T47D (cell line): ENCODE results near the gene FAM3A.
A peak's percentile ranks its signal among the peaks of the same experiment; 100 is the strongest.

Experiments used
- DNase-seq, 2 experiments: peaks; one replicate each; pipeline versions ENCODE4 v3.0.0 to v3.0.0-alpha.2; 2011 to 2012; ENCODE audit warnings: low read depth in 1 of 2, low spot score in 1 of 2
- JUND ChIP-seq: IDR thresholded peaks from 2 replicates; pipeline ENCODE4 v1.6.1; 2012; ENCODE audit warnings: low read depth
- in situ Hi-C: cut with HindIII; loops from 2 replicates; pipeline ENCODE4 v1.10.0; 2016; ENCODE audit warnings: low sequenced_read_pairs, low pct_unique_long_range_greater_than_20kb

The FAM3A gene

DNA sequence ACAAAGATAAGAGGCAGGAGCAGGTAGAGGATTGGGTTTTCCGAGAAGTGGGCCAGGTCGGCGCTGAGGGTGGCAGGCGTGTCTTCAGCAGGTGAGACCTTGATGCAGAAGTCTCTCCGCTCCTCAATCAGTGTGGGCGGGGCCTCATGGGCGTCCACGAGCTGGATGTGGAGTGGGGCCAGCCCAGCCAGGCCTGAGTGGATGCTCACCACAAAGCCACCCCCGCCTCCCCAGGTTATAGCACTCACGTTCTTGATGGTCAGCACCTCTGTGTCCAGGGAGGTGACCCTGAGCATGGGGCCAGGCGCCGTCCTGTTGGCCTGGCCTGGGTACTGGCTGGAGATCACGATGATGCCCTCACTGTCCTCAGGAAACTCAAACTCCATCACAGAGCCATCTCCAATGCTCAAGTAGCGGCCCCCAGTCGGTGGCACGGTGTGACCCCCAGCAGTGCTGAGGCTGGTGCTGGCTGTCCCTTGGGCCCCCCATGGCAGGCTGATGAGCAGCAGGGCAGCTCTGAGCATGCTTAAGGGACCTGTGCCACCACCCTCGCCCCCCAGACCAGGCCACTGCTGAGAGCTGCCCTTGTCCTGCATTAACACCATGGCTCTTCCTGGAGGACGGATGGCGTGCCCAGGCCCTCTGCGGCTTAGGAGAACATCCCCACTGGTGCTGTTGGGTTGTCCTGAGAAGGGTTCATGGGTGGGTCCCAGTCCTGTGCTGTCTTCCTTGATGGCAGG lies 27.5 kb downstream of the FAM3A start:
- no peak for TF ChIP-seq JUND
- DNase-seq = no peak
- in situ Hi-C loops = no loop called here

GRCh38 chrX:154487518-154488290 lies 28.3 kb downstream of the FAM3A start:
- TF ChIP-seq JUND = no peak
- in situ Hi-C loops = no loop called here
- DNase-seq = no peak

DNA sequence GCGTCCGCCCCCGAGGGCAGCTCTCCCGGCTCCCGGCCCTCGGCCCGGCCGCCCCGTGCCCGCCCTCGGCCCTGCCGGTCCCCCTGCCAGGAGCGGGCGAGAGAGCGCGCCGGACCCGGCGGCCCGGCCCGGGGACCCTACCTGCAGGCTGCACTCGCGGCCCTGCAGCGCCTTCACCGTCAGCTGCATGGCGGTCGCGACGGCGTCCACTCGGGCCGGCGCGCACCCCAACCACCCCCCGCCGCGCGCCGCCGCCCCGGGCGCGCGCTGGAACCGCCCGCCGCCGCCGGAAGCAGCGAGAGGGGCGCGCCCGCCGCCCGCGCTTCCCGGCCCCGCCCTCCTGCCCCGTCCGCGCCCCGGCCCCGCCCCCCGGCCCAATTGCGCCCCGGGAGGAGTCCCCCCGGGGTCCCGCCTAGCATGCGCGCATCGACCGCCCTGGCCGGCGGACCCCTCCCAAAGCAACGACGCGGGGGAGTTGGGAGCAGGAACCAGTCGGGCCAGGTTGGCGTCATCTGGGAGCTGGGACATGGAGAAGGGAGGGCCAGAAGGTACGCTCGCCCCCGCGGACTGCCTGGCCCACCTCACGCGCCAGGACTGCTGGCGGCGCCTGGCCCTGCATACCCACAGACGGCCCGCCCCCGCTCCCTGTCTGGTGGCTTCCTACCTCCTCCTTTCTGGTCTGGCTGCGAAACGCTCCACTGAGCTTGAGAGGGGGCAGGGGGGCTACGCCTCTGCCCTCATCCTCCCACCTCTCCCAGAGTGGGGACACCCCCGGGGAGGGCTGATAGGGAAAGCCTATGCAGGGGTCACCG lies 29.4 kb downstream of the FAM3A start, which contains the start of gene UBL4A:
Gene UBL4A, minus strand, starts transcription at position 220 of the 812 bp plus-strand sequence. Its CDS starts 31 bp downstream, at position 189.
- in situ Hi-C loops = no loop called here
- peak; percentile 33 to 88 for DNase-seq
- no peak for TF ChIP-seq JUND

GRCh38 chrX:154486052-154486395 lies 30.0 kb downstream of the FAM3A start:
- no peak for TF ChIP-seq JUND
- in situ Hi-C loops = no loop called here
- DNase-seq = peak in 1 of 2 experiments; percentile 20

GRCh38 chrX:154485150-154486051 lies 30.6 kb downstream of the FAM3A start:
- no peak for DNase-seq
- in situ Hi-C loops = no loop called here
- TF ChIP-seq JUND = no peak

- in situ Hi-C loops = no loop called here
- no peak for TF ChIP-seq JUND
- no peak for DNase-seq
These were observed 31.5 kb downstream of the FAM3A start for GRCh38 chrX:154484255-154485149.

DNA sequence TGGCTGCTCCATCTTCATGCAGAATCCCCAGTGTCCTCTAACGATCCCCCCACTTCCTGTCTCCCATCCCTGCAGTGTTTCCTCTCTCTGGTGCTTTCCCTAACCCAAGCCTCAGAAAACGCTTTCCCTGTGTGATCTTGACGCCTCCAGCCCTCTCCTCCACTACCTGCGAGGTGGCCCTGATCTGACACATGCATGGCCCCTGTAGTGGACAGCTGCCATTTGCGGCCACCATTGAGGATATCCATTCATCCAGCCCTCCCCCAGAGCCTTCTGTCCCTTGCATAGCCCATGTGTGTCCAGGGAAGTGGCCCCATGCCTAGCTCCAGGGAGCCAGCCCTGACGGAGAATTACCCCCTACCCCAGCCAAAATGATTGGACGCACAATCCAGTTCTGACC lies 32.7 kb downstream of the FAM3A start:
- DNase-seq = no peak
- in situ Hi-C loops = no loop called here
- TF ChIP-seq JUND = no peak

DNA sequence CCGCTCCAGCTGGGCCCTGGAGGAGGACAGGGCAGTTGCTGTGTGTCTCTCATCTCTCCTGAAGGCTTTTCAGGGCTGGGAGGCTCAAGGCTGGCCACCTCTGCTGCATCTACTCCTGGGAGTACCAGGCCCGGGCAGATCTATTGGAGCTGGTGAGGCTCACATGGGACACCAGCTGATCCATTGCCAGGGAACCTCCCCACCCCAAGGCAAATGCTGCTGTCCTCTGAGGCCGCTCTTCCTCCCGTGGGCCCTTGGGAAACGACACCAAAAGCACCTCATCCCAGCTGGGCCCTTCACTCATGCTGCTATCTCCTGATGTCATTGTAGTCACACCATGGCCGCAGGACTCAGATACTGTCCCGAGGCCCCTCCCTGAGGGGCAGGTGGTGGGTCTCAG lies 33.2 kb downstream of the FAM3A start:
- TF ChIP-seq JUND = no peak
- no peak for DNase-seq
- in situ Hi-C loops = no loop called here

DNA sequence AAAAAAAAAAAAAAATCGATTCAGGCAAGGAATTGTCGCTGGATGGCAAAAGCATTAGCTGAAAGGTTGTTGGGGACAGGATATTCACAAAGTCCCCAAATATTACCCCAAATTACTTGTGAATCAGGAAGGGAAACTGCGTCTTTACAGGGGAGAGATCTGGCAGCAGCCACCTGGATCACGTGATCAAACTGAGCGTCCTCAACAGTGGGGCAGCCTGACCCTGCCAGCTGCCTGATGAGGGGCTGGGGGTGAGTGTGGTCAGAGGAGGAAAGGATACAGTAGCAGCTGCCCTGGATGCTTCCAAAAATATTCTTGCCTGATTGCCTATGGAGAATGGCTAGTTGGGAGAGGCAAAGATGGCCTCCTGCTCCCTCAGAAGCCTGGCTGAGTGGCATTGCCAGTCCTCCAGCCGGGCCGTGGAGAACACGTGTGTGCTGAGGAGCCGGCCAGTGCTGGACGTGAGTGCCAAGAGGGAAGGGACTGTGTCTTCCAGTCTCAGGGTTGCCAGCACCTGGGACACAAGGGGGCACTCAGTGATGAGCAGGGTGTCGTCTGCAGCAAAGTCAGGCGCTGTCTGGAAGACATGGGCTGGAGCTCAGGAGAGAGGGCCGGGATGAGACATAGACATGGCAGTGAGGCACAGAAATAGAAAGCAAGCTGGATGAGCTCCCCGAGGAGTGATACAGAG lies 34.0 kb downstream of the FAM3A start:
- DNase-seq = no peak
- no peak for TF ChIP-seq JUND
- in situ Hi-C loops = no loop called here

DNA sequence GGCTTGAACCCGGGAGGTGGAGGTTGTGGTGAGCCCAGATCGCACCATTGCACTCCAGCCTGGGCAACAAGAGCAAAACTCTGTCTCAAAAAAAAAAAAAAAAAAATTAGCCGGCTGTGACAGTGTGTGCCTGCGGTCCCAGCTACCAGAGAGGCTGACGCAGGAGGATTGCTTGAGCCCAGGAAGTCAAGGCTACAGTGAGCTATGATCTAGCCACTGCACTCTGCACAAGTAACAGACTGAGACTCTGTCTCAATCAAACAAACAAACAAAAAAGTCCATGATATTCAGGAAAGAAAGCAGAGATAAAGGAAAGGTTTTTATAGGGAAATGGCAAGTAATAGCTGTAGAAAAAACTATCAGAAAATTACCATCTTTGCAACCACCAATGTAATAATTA lies 34.8 kb downstream of the FAM3A start:
- DNase-seq = no peak
- no peak for TF ChIP-seq JUND
- in situ Hi-C loops = no loop called here
